Loucy (cell line): ENCODE measurements around the gene ZNF320.

Experiments used
- H2AFZ ChIP-seq: fragments of 200-600 bp; sonication (generic); 2 replicates; pipeline ENCODE4 v1.6.0; 2016; ENCODE audit warnings: antibody characterized with exemption, mild to moderate bottlenecking, low read length, moderate library complexity
- H3F3A ChIP-seq: fragments of 200-600 bp; 2 replicates; pipeline ENCODE4 v1.6.0; 2016; ENCODE audit warnings: antibody characterized with exemption, low read depth, mild to moderate bottlenecking
- H3K27me3 ChIP-seq: fragments of 200-600 bp; sonication (generic); 2 replicates; pipeline ENCODE4 v1.6.1; 2014; ENCODE audit warnings: low read length, mild to moderate bottlenecking; ENCODE audit not compliant: insufficient read depth, poor library complexity, severe bottlenecking
- H3K36me3 ChIP-seq: fragments of 200-600 bp; sonication (generic); 2 replicates; pipeline ENCODE4 v1.6.1; 2016; ENCODE audit warnings: low read length; ENCODE audit not compliant: insufficient read depth
- H3K4me1 ChIP-seq: fragments of 200-600 bp; sonication (generic); 2 replicates; pipeline ENCODE4 v1.5.1; 2014; ENCODE audit warnings: low read length, mild to moderate bottlenecking; ENCODE audit not compliant: insufficient read depth, poor library complexity, severe bottlenecking
- H3K4me2 ChIP-seq: fragments of 200-600 bp; sonication (generic); 2 replicates; pipeline ENCODE4 v1.6.0; 2014; ENCODE audit warnings: antibody characterized with exemption, low read length, low read depth, mild to moderate bottlenecking; ENCODE audit not compliant: poor library complexity, severe bottlenecking
- H3K4me3 ChIP-seq: fragments of 200-600 bp; sonication (generic); 2 replicates; pipeline ENCODE4 v1.5.1; 2014; ENCODE audit warnings: low read length, mild to moderate bottlenecking, mixed read lengths; ENCODE audit not compliant: poor library complexity, severe bottlenecking
- H3K79me2 ChIP-seq: fragments of 200-600 bp; sonication (generic); 2 replicates; pipeline ENCODE4 v1.6.1; 2014; ENCODE audit warnings: low read length; ENCODE audit not compliant: insufficient read depth
- H3K9ac ChIP-seq: fragments of 200-600 bp; sonication (generic); 2 replicates; pipeline ENCODE4 v1.6.0; 2014; ENCODE audit warnings: mild to moderate bottlenecking, low read depth, low read length, moderate library complexity; ENCODE audit not compliant: poor library complexity, severe bottlenecking
- H3K9me2 ChIP-seq: fragments of 200-600 bp; sonication (generic); replicated peaks from 2 replicates; pipeline ENCODE4 v1.6.1; 2016; ENCODE audit warnings: low read depth, low read length, mixed read lengths
- H3K9me3 ChIP-seq: fragments of 200-600 bp; sonication (generic); 2 replicates; pipeline ENCODE4 v1.6.1; 2014; ENCODE audit warnings: mild to moderate bottlenecking, antibody characterized with exemption, low read length, low read depth; ENCODE audit not compliant: insufficient read depth
- H4K20me1 ChIP-seq: fragments of 200-600 bp; sonication (generic); 2 replicates; pipeline ENCODE4 v1.6.0; 2014; ENCODE audit warnings: antibody characterized with exemption, low read length, mild to moderate bottlenecking; ENCODE audit not compliant: insufficient read depth, poor library complexity, severe bottlenecking
- CTCF ChIP-seq: fragments of 200-600 bp; sonication (generic); conservative IDR thresholded peaks from 2 replicates; pipeline ENCODE4 v1.5.1; 2014; ENCODE audit warnings: mild to moderate bottlenecking, antibody characterized with exemption, low read length
- EZH2phosphoT487 ChIP-seq: fragments of 200-600 bp; IDR thresholded peaks from 2 replicates; pipeline ENCODE4 v1.6.1; 2018; ENCODE audit warnings: antibody characterized with exemption, mild to moderate bottlenecking, moderate library complexity, borderline replicate concordance

ZNF320 gene

GRCh38 chr19:52898101-52898500 lies 666 bp upstream of the ZNF320 start:
- H3K9me2 ChIP-seq: no peaks in the 10 kb centered on the region
- H3K27me3 ChIP-seq: no peaks in the 10 kb centered on the region
- peak overlapping the region; percentile 88 for H2AFZ ChIP-seq
- H3K4me3 ChIP-seq: peak overlapping the region; percentile 94
- H3K9me3 ChIP-seq: no peaks in the 10 kb centered on the region
- TF ChIP-seq EZH2phosphoT487 (no peak), CTCF (no peak)
- peaks cover 6% of the 10 kb centered on the region for H3K4me1 ChIP-seq
- H4K20me1 ChIP-seq: peaks cover 7% of the 10 kb centered on the region
- H3K79me2 ChIP-seq: peaks cover 37% of the 10 kb centered on the region
- no peaks in the 10 kb centered on the region for H3K36me3 ChIP-seq
- no peak overlapping the region for H3K9ac ChIP-seq
- no peaks in the 10 kb centered on the region for H3F3A ChIP-seq
- H3K4me2 ChIP-seq: peak overlapping the region; percentile 47

- peak overlapping the region; percentile 96 for H3K9ac ChIP-seq
- no peaks in the 10 kb centered on the region for H3K9me2 ChIP-seq
- H3F3A ChIP-seq: no peaks in the 10 kb centered on the region
- peak overlapping the region; percentile 93 for H2AFZ ChIP-seq
- H3K4me3 ChIP-seq: peak overlapping the region; percentile 94
- H3K36me3 ChIP-seq: no peaks in the 10 kb centered on the region
- peak overlapping the region; percentile 81 for H3K4me2 ChIP-seq
- H3K9me3 ChIP-seq: no peaks in the 10 kb centered on the region
- TF ChIP-seq EZH2phosphoT487: no peak
- no peak for TF ChIP-seq CTCF
- no peaks in the 10 kb centered on the region for H3K27me3 ChIP-seq
- H4K20me1 ChIP-seq: peaks cover 7% of the 10 kb centered on the region
- peaks cover 37% of the 10 kb centered on the region for H3K79me2 ChIP-seq
- H3K4me1 ChIP-seq: peaks cover 6% of the 10 kb centered on the region
Measured at GRCh38 chr19:52896431-52897137, 851 bp downstream of the ZNF320 start.

GRCh38 chr19:52891336-52891735 lies 6.1 kb downstream of the ZNF320 start:
- H3K9me3 ChIP-seq: no peaks in the 10 kb centered on the region
- peaks cover under 1% of the 10 kb centered on the region for H4K20me1 ChIP-seq
- no peak overlapping the region for H3K4me2 ChIP-seq
- TF ChIP-seq CTCF: no peak
- no peak for TF ChIP-seq EZH2phosphoT487
- peaks cover 26% of the 10 kb centered on the region for H3K79me2 ChIP-seq
- H3K36me3 ChIP-seq: peaks cover 6% of the 10 kb centered on the region; the same call in 1 of the 2 replicates
- H3K27me3 ChIP-seq: no peaks in the 10 kb centered on the region
- H3K9me2 ChIP-seq: no peaks in the 10 kb centered on the region
- H3F3A ChIP-seq: no peaks in the 10 kb centered on the region
- no peak overlapping the region for H3K9ac ChIP-seq
- H3K4me3 ChIP-seq: no peak overlapping the region
- H2AFZ ChIP-seq: no peak overlapping the region
- H3K4me1 ChIP-seq: peaks cover 6% of the 10 kb centered on the region
